ENCODE results near the gene ANTXR1.

DNA sequence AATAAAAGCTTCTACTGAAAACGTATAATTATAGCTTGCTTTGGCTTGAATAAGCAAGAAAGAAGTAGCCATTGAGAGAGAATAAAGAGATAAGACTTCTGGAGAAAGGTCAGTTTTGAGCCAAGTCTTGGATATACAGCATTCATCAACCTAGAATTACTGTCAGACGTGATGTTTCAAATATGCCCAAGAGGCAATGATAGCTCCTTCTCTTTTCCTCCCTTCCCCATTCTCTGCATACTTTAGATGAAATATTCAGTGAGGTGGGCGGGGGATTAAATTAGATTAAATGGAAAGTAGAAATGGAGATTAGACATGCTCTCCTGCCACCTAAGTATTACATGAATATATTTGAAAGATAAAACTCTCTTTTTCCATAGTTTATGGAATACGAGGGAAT is 8.7 kb downstream of the ANTXR1 start:
- TF ChIP-seq, protein P1, sequence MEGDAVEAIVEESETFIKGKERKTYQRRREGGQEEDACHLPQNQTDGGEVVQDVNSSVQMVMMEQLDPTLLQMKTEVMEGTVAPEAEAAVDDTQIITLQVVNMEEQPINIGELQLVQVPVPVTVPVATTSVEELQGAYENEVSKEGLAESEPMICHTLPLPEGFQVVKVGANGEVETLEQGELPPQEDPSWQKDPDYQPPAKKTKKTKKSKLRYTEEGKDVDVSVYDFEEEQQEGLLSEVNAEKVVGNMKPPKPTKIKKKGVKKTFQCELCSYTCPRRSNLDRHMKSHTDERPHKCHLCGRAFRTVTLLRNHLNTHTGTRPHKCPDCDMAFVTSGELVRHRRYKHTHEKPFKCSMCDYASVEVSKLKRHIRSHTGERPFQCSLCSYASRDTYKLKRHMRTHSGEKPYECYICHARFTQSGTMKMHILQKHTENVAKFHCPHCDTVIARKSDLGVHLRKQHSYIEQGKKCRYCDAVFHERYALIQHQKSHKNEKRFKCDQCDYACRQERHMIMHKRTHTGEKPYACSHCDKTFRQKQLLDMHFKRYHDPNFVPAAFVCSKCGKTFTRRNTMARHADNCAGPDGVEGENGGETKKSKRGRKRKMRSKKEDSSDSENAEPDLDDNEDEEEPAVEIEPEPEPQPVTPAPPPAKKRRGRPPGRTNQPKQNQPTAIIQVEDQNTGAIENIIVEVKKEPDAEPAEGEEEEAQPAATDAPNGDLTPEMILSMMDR (IDR thresholded peaks at IDR 0.05), result no peak
- TF ChIP-seq POLR2A (IDR thresholded peaks at IDR 0.05), result no peak
